Testis (tissue), 3 donors: ENCODE data around the gene SENP5. TPM values are rescaled to one million over a fixed set of nuclear protein-coding genes. Genes with fewer than 3 reads are reported as not detected.

ENCODE experiments used
- DNase-seq: peaks from one replicate; pipeline ENCODE4 v3.0.0-alpha.2; 2019
- H3K27ac ChIP-seq, 2 donors: fragments of 200-600 bp; sonication (generic); one replicate each; pipeline ENCODE4 v1.5.1; 2019
- H3K27me3 ChIP-seq: fragments of 200-600 bp; sonication (generic); one replicate; pipeline ENCODE4 v1.5.1; 2019
- H3K36me3 ChIP-seq: fragments of 200-600 bp; sonication (generic); one replicate; pipeline ENCODE4 v1.5.1; 2017; ENCODE audit warnings: low read depth; ENCODE audit errors: missing control alignments
- H3K4me1 ChIP-seq: fragments of 200-600 bp; sonication (generic); one replicate; pipeline ENCODE4 v1.5.1; 2019
- H3K4me3 ChIP-seq, 2 donors: fragments of 200-600 bp; sonication (generic); one replicate each; pipeline ENCODE4 v1.5.1; 2017 to 2019
- H3K9me3 ChIP-seq: fragments of 200-600 bp; sonication (generic); one replicate; pipeline ENCODE4 v1.5.1; 2017
- CTCF ChIP-seq, 3 experiments: fragments of 450-650 bp in 2 of 3; fragments of 200-600 bp in 1 of 3; sonication (generic) in 1 of 3; IDR thresholded peaks; one replicate each; pipeline ENCODE4 v1.5.1; 2016 to 2019; ENCODE audit warnings: antibody characterized with exemption in 3 of 3, mild to moderate bottlenecking in 2 of 3, moderate library complexity in 1 of 3
- POLR2A ChIP-seq: fragments of 450-650 bp; IDR thresholded peaks from one replicate; pipeline ENCODE4 v1.6.1; 2017; ENCODE audit warnings: antibody characterized with exemption, mild to moderate bottlenecking, moderate library complexity
- WGBS, 2 donors: methylation state at CpG; one replicate each; pipeline ENCODE4 v1.1.5; 2018; 5-methylcytosine and 5-hydroxymethylcytosine counted together
- intact Hi-C: fragments of 100-400 bp; cut with DNase I; formaldehyde crosslinking; loops from one replicate; pipeline ENCODE4 v1.15.1; 2023; ENCODE audit warnings: low total_unique reads
- polyA plus RNA-seq: library from polyadenylated mRNA; stranded (reverse); fragments of 350-450 nt; fragmentation: Illumina TruSeq; extraction: RNeasy Lipid Tissue Mini Kit (QIAGEN cat#74804); gene quantifications from one replicate; pipeline ENCODE4 v1.2.3, GENCODE V29; 2014; ENCODE audit warnings: low read depth, low replicate concordance; ENCODE audit not compliant: insufficient read depth
- total RNA-seq, 2 donors: library from RNA; depleted of rRNA; stranded (reverse); fragments of >200 nt; gene quantifications; one replicate each; pipeline ENCODE4 v1.2.3, GENCODE V29; 2016

SENP5 gene
- total and polyA plus RNA-seq, 3 donors from 2014 or later, result 40.9 to 83.9 (median 76.8) TPM

DNA sequence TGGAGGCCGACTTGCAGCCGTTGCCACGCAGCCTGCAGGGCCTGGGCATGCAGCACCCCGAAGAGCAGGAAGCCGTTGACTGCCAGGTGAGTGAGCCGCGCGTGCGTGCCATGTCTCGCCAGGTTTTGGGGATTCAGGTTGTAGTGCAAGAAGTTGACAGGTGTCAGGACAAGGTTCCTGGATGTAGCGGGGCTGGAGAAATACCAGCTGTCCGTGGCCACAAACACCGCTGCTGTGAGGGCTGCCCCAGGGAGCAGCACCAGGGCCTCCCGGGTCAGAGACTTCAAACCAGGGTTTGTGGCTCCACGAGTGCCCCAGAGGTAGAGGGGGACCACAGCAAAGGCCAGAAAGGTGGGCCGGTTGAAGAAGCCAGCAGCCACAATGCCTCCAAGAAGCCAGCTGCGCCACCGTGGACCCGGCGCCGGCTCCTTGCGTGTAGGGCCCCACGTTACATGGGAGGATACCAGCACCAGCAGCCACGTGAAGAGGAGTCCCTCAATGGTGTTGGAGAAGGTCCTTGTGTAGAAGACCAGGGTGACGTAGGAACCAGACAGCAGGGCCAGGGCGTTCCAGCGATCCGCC, 80.2 kb downstream of the SENP5 start:
- DNase-seq, result no peak
- intact Hi-C loops, result no loop called here
- Histone ChIP-seq H3K9me3 (no peaks in the 10 kb centered on the region), H3K4me1 (peaks cover 6% of the 10 kb centered on the region), H3K36me3 (no peaks in the 10 kb centered on the region), H3K27me3 (no peaks in the 10 kb centered on the region), H3K4me3 (no peak overlapping the region), H3K27ac (no peak overlapping the region)
- 84 to 86% methylated on average over 26 to 28 of the region's 28 CpGs for WGBS, 2 donors
- TF ChIP-seq POLR2A, result no peak
- no peak for TF ChIP-seq CTCF (IDR thresholded peaks at IDR 0.05)

DNA sequence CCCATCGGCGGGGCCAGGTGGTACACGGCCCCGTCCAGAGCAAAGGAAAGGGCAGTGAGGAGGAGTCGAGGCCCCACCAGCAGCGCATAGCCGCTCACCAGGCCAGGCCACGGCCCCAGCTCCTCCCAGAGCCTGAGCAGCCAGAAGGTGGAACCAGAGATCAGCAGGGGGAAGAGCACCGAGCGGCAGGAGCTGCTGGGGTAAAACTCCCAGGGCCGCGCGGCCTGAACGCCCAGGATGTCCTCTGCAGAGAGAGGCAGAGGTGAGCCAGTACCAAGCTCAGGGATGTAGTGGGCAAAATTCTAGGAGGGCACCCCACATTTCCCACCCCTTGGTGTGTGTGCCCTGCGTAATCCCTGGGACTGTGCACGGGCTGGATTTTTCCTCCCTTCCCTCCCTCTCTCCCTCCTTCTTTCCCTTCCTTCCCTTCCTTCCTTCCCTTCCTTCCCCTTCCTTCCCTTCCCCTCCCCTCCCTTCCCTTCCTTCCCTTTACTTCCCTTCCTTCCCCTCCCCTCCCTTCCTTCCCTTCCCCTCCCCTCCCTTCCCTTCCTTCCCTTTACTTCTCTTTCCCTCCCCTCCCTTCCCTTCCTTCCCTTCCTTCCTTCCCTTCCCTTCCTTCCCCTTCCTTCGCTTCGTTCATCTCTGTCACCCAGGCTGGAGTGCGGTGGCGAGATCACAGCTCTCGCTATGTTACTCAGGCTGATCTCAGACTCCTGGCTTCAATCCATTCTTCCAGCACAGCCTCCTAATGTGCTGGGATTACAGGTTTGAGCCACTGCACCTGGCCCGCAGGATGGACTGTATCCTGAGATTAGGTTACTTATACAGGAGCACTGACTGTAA, 80.9 kb downstream of the SENP5 start:
- H3K27me3 ChIP-seq, result no peaks in the 10 kb centered on the region
- no peak overlapping the region for H3K4me3 ChIP-seq
- no peak overlapping the region for H3K27ac ChIP-seq
- H3K9me3 ChIP-seq, result no peaks in the 10 kb centered on the region
- intact Hi-C loops, result no loop called here
- H3K4me1 ChIP-seq, result peaks cover 2% of the 10 kb centered on the region
- WGBS, 2 donors, result 51 to 66% methylated on average over 22 of the region's 22 CpGs
- TF ChIP-seq CTCF (IDR thresholded peaks at IDR 0.05), result no peak
- H3K36me3 ChIP-seq, result no peaks in the 10 kb centered on the region
- no peak for DNase-seq

DNA sequence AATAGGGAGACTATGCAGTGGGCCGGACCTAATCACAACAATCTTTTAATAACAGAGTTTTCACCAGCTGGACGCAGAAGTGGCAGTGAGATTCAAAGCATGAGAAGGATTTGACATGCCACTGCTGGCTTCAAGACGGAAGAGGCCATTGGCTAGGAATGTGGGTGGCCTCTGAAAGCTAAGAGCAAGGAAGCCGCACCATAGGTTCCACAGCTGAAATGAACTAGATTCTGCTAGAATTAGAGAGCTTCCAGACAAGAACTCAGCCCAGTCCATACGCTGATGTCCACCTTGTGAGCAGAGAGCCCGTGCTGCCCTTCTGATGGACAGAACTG, 81.5 kb downstream of the SENP5 start:
- Histone ChIP-seq H3K36me3 (no peaks in the 10 kb centered on the region), H3K27me3 (no peaks in the 10 kb centered on the region), H3K27ac (no peak overlapping the region), H3K9me3 (no peaks in the 10 kb centered on the region), H3K4me1 (no peaks in the 10 kb centered on the region), H3K4me3 (no peak overlapping the region)
- 76 to 82% methylated on average over 3 to 6 of the region's 6 CpGs for WGBS, 2 donors
- TF ChIP-seq CTCF (IDR thresholded peaks at IDR 0.05) (no peak), POLR2A (no peak)
- intact Hi-C loops, result no loop called here
- DNase-seq, result no peak

DNA sequence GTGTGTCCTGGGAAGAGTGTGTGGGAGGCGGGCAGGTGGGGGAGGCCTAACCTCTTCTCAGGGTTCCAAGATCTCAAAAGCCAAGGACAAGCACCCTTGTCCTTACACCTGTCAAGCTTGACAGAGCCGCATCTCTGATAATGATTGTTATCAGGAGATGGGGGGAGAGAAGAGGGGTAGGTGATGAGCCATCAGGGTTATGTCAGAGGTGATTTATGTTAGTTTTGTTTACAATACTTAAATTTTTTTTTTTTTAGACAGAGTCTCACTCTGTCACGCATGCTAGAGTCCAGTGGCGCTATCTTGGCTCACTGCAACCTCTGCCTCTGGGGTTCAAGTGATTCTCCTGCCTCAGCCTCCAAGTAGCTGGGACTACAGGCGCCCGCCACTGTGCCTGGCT, 82.0 kb downstream of the SENP5 start:
- H3K36me3 ChIP-seq, result no peaks in the 10 kb centered on the region
- no peaks in the 10 kb centered on the region for H3K27me3 ChIP-seq
- no peak for DNase-seq
- no peaks in the 10 kb centered on the region for H3K4me1 ChIP-seq
- intact Hi-C loops, result no loop called here
- TF ChIP-seq CTCF (IDR thresholded peaks at IDR 0.05), result no peak
- no peak for TF ChIP-seq POLR2A
- H3K9me3 ChIP-seq, result no peaks in the 10 kb centered on the region
- no peak overlapping the region for H3K4me3 ChIP-seq
- WGBS, 2 donors, result 85 to 93% methylated on average over 6 of the region's 6 CpGs
- H3K27ac ChIP-seq, result no peak overlapping the region

DNA sequence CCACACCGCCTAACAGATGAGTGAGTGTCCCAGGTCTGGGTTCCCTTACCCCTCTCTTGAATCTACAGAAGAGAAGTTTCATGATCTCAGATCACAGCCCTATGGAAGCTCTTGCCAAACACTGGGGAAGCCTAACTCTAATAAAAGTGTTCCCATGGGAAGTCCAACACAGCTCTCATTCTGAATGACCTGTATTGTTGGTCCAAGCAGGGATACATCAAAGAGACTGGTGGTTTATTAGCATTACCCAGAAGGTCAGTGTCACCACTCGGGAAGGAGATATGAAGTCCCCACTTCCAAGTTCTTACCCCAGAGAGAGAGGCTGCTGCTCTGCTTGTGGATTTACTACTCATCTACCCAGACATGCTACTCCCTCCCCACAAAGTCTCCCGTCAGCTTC, 83.7 kb downstream of the SENP5 start:
- intact Hi-C loops, result no loop called here
- WGBS, 2 donors, result 93 to 96% methylated on average over 2 to 3 of the region's 3 CpGs

More for the DNA sequence above, 83.7 kb downstream of the SENP5 start:
- H3K36me3 ChIP-seq, result no peaks in the 10 kb centered on the region
- H3K4me1 ChIP-seq, result no peaks in the 10 kb centered on the region
- H3K27me3 ChIP-seq, result no peaks in the 10 kb centered on the region
- TF ChIP-seq CTCF (IDR thresholded peaks at IDR 0.05) (no peak), POLR2A (no peak)
- H3K27ac ChIP-seq, result no peak overlapping the region
- H3K4me3 ChIP-seq, result no peak overlapping the region
- H3K9me3 ChIP-seq, result no peaks in the 10 kb centered on the region
- DNase-seq, result no peak
